Measurements from ENCODE around the gene KIF19.

DNA sequence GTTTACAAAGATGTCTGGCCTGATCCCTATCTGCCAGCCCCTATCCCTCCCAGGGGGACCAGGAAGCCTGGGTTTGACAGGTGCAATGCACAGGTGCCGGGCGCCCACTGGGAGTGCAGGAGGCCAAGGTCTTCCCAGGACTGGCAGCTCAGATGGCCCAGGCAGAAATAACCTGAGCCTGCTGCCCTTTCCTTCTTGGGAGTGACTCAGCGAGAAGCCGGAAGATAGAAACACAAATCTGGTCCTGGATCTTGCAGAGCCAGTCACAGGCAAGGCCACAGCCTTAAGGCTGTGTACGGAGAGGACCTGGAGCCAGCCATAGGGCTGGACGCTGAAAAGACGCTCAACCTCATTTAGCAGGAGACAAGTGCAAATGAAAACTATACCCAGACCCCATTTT lies 69.0 kb downstream of the KIF19 start:
- TF ChIP-seq CTCF (IDR thresholded peaks at IDR 0.05) (no peak), POLR2A (IDR thresholded peaks at IDR 0.05) (no peak)

Data from heart left ventricle (tissue), 13 donors.